Stimulated activated CD4-positive, alpha-beta T cell treated with anti-CD3 and anti-CD28 coated beads, Interleukin-4, amount 100 ng/mL, for 4 hours (primary cell): ENCODE measurements around the gene SCARB1.
"Not testable (repeated sequence)": the region's sequence is repeated elsewhere in the genome, so short reads cannot be mapped to it uniquely, and the experiment has no call there.

Experiments
- DNase-seq, 2 experiments: peaks; one replicate each; pipeline ENCODE4 v3.0.0-alpha.2; 2020

The SCARB1 gene

GRCh38 chr12:124883263-124884130 is 19.8 kb upstream of the SCARB1 start:
- no peak for DNase-seq

DNA sequence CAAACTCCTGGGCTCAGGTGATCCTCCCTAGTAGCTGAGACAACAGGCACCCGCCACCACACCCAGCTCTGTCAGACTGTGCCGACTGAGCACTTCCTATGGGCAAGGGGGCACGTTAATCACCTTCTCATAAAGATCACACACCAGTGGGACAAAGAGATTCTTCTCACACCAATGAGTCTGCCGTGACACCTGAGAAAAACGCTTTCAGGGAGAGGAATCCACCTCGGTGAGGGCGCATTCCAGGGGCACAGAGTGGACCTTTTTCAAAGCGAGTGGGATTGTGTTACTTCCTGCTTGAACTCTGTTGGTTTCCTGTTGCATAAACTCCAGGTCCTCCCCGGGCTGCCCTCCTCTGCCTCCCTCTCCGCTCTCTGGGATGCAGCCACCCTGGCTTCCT is 17.5 kb upstream of the SCARB1 start:
- DNase-seq = no peak

- not testable (repeated sequence) for DNase-seq
Measured at GRCh38 chr12:124880335-124880734, 16.7 kb upstream of the SCARB1 start.

GRCh38 chr12:124878795-124879516 is 15.3 kb upstream of the SCARB1 start:
- no peak for DNase-seq

- no peak for DNase-seq
Measured at GRCh38 chr12:124877423-124877822, 13.8 kb upstream of the SCARB1 start.

- DNase-seq = no peak
Measured at GRCh38 chr12:124876171-124876570, 12.5 kb upstream of the SCARB1 start.

DNA sequence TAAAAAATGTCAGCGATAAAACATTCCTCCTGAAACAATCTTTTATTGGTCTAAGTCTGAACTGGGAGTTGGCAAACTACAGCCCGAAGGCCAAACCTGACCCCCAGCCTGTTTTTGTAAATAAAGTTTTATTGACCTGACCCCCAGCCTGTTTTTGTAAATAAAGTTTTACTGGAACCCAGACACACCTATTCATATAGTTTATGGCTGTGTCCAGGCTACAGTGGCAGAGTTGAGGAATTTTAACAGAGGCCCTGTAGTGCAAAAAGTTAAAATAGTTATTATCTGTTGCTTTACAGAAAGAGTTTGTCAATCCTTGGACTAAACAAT is 12.1 kb upstream of the SCARB1 start:
- no peak for DNase-seq

DNA sequence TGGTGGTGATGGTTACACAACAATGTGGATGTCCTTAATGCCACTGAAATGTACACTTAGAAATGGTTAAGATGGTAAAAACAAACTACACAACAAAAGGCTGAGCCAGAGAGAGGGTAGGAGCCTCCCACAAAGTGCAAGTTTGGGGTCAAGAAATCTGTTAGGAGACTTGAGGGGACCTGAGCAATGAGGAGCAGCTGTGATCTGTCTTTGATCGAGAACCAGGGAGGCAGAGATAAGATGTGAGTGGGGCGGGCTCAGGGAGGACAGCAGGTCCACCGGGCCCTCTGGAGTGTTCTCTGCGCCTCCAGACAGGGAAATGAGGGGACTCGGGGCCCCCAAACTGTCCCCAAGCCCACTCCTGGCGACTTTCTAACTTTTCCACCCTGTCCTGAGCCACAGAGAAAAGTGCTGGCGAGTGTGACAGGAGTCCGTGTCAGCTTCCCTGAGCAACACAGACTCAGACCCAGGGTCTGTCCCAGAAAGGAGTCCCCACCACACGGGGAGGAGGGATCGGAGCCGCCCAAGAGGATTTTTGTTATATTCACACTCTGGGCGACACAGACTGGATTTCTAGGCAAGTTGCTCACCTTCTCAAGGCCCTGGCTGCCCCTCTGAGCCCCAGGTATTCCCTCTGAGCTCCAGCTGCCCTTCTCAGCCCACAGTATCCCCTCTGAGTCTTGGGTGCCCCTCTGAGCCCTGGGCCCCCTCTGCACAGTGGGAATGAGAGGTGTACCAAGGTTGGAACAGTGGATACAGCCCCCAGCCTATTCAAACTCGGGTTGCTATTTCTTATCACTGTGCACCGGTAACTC is 11.5 kb upstream of the SCARB1 start:
- DNase-seq = no peak

DNA sequence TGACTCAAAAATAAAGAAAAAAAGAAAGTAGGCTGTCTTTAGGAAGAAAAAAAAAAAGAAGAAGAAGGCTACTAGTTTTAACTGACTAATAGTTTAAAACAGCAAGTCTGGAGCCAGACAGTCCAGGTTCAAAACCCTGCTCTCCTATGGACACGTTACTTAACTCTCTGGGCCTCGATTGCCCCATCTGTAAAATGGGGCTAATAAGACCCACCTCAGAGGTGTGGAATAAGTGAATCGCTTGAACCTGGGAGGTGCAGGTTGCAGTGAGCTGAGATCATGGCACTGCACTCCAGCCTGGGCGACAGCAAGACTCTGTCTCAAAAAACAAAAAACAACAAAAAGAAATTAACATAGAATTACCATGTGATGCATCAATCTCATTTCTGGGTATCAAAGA is 10.5 kb upstream of the SCARB1 start:
- DNase-seq = no peak

- DNase-seq = no peak
Measured at GRCh38 chr12:124872068-124872719, 8.5 kb upstream of the SCARB1 start.

DNA sequence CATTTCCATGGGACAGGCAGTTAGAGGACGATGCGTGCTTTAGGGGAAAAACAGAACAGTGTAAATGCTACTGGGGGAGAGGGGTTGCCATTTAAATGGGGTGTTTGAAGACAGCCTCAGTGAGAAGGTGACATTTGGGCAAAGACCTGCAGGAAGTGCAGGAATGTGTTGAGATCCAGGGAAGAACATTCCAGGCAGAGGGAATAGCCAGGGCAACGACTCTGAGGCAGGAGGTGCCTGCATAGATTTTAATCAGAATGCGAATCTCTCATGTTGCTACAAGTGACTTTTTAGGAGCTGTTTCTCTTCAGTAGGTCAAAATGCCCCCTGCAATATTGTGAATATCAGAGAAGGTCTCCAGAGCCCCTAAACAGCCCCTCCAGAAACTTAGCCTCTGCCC is 7.6 kb upstream of the SCARB1 start:
- no peak for DNase-seq

DNA sequence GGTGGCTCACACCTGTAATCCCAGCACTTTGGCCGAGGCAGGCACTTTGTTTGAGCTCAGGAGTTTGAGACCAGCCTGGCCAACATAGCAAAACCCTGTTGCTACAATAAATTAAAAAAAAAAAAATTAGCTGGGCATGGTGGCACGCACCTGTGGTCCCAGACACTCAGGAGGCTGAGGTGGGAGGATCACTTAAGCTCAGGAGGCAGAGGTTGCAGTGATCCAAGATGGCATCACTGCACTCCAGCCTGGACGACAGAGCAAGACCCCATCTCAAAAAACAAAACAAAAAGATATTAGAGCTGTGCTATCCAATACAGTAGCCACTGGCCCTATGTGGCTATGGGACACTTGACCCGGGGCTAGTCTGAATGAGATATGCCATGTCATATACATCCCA is 6.9 kb upstream of the SCARB1 start:
- DNase-seq = no peak

DNA sequence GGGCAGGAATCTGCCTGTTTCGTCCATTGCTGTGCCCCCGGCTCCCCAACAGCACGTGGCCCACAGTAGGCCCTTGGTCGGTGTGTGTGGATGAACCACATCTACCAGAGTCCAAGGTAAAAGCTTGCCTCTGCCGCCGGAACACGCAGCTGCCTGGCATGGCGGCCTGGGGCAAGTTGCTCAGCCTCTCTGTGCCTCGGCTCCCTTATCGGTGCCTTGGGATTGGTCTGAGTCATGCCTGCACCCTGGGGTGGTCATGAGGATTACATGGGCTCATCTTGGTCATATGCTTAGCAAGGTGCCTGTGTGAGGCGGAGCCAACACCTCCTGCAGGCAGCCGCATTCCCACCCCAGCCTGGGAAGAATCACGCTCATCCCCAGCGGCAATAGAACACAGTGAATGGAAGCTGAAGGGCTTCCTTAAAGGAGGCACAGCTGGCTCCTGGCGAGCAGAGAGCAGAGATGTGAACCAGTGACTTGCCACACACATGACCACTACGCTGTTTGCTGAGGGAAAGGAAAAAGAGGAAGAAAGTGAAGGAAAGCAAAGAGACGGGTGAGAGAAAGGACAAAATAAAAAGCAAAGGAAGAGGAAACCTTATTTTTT is 5.5 kb upstream of the SCARB1 start:
- DNase-seq = no peak

- no peak for DNase-seq
Measured at GRCh38 chr12:124868252-124869058, 4.8 kb upstream of the SCARB1 start.

DNA sequence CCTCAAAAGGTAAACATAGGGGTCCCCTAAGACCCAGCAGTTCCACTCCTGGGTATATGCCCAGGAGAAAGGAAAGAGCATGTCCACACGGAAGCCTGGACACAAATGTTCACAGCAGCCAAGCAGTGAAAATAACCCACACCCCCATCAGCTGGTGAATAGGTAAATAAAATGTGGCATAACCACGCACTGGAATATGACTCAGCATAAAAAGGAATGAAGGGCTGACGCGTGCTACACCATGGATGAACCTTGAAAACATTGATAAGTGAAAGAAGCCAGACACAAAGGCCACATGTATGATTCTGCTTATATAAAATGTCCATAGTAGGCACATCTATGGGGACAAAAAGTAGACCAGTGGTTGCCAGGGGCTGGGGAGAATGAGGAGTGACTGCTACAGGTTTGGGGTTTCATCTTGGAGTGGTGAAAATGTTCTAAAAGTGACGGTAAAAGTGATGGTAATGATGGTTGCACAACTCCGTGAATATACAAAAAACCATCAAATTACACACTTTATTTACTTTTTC is 3.8 kb upstream of the SCARB1 start:
- DNase-seq = no peak

DNA sequence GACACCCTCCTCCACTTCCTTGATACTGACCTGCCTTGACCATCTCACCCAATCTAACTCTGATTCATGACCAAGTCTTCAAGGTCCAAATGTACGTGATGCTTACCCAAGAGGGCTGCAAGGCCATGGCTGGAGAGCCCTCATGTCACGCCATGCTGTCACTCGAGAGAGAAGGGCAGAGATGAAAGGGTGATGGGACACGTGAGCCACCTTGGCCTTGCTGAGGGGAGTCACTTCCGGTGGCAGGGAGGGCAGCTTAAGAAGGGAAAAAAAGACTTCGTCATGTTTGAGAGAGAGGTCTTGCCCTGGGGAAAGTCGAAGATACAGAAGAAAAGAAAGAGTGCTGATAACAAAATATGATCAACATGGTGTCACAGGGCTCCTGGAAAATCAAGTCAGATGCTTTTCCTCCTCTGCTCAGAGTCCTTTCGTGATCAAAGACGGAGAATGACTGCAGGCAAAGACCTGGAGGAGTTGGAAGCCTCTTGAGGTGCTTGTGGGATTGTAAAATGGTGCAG is 3.3 kb upstream of the SCARB1 start:
- no peak for DNase-seq

DNA sequence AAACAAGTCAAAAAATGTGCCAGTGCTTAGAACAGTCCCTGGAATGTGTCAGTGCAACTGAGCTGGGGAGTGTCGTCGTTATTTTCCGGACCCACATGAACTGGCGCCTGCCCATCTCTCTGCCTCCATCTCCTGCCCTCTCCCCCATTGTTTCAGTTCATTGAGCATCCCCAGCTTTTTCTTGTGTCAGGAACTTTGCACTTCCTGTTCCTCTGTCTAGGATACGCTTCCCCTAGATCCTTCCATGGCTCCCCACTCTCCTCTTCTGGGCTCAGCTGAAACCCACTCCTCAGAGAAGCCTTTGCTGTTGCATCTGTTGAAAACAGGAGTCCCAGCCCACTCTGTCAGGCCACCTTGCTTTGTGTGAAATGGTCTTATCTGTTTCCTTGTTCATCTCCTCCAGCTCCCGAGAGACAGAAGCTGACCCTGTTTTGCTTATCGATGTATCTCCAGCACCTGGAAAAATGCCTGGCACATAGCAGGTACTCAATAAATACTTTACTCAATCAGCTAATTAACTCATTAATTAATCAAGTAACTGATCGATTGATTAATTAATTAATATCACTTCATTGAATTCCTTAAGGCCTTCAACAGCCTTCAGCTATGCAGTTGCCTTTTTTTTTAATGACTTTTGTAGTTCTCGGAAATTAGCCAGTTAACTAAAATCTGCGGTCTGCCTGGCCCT is 2.7 kb upstream of the SCARB1 start:
- no peak for DNase-seq

DNA sequence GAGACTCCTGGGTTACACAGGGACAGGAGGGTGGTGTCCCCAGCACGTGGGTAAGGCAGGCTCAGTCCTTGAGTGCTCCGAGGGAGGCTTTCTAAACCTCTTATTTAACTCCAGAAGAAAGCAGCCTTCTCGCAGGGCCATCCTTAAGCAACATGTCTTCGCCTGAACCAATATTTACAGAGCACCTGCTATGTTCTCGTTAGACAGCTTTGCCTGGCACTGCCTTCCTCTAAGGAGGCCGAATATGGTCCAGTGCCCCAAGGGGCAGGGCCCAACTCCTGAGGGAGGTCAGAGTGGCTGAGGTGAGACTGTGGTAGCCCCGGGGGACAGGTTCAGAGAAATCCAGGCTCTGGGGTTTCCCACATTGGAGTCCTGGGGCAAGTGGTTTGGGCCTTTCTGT is 2.1 kb upstream of the SCARB1 start:
- no peak for DNase-seq

DNA sequence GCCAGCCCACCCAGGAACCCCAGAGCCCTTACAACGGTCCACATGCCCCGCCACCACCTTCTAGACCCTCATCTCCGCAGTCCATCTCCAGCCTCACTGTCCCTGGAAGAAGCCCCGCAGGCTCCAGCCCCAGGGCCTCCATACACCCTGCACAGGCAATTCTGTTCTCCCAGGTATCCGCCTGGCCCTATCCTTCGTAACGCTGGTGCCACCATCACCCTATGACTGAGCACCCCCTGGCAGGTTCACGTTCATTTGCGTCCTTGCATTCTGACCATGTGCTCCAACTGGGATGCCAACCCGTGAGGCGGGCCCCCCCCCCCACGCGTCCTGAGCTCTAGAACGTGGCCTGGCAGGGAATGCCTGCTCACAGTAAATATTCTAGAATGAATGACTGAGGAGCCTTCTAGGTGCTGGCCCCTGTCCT is 675 bp upstream of the SCARB1 start:
- no peak for DNase-seq

DNA sequence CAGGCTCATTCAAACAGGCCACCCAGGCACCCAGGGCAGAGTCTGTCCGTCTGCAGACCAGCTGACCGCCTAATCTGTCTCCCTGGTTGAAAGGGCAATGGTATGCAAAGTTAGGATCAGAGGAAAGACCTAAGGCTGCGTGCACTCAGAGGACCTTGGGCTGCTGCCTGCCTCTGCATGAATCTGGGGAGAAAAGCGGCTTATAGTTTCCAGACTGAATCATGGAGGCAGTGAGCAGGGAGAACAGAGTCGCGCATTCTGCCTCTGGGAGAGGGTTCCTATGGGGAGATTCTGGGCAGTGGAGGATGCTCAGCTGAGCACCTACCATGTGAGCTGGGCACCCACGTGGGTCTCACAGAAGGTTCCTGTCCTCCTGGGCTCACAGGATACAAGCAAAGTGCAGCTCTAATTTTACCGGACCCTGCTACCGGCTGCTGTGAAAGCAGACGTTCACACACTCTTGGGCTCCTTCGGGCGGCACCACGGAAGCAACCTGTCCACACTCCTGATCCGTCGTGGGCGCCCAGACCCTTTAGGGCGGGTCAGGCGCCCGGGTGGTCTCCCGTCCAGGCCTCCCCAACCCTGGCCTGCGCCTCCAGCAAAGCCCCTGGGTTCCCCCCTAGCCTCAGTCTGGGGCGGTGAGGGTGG is 772 bp downstream of the SCARB1 start:
- peak in 1 of 2 experiments; percentile 13 for DNase-seq
